ENCODE data around the gene MBOAT7. TPM values are rescaled to one million over a fixed set of nuclear protein-coding genes. Genes with fewer than 3 reads are reported as not detected.
A peak's percentile ranks its signal among the peaks of the same experiment; 100 is the strongest.

MBOAT7 gene
- total RNA-seq, 1 experiment from 2014 or later: 100 TPM

DNA sequence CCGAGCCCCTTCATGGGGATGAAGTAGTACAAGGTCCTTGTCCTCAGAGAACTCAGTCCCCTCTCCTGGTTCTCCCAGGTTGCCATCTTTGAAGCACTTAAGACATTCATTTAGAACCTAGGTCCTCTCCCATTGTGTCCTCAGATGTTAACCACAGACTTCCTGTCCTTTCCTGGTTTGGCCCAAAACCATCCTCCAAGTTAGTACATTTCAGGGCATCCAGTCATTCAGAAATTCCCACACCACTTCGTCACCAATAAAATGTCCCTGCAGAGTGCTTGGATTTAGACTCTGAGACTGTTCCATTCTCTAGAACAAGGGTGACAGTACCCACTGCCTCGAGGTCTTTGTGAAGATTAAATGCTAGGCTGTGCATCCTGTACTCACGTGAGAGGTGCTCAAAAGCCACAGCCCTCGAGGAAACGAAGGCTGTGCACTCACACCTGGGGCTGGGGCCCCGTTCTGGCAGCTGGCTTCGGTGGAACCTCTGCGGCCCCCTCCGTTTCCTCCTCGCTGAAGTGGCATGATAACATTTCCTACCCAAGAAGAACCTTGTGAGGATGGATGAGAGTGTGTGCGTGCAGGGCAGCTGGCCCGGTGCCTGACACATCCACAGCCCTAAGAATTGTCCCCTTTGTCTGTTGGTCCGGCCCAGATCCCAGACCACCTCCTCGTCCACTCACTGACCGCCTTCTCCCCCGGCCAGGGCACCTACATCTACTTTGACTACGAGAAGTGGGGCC, 34.6 kb downstream of the MBOAT7 start:
- H2BK20ac ChIP-seq (ENCODE audit: low read depth, low read length, poor library complexity, severe bottlenecking): no peak overlapping the region
- no peaks in the 10 kb centered on the region for H3K4me1 ChIP-seq (ENCODE audit: insufficient read depth, low read length)
- no peak overlapping the region for H4K91ac ChIP-seq (ENCODE audit: insufficient read length, low read depth, low read length)
- no peak overlapping the region for H2BK5ac ChIP-seq (ENCODE audit: insufficient read length, low read length)
- H2AK5ac ChIP-seq (ENCODE audit: insufficient read length, low read length): no peak overlapping the region
- H3K18ac ChIP-seq (ENCODE audit: insufficient read length, low read depth, low read length): no peak overlapping the region
- no peak overlapping the region for H4K8ac ChIP-seq (replicated peaks; ENCODE audit: insufficient read length, low read depth, low read length)
- no peak overlapping the region for H3K4me2 ChIP-seq (ENCODE audit: insufficient read depth, insufficient read length, low read length)
- no peaks in the 10 kb centered on the region; a peak in 1 of 5 replicates for H3K9me3 Mint-ChIP-seq
- no peak overlapping the region for H2BK15ac ChIP-seq (ENCODE audit: low read depth, low read length)
- peak overlapping the region in 1 of 2 experiments; percentile 7; a peak in 1 of 5 replicates for H3K4me3 Mint-ChIP-seq
- H3K4ac ChIP-seq (ENCODE audit: low read depth, low read length): no peak overlapping the region
- no peak overlapping the region for H2AFZ ChIP-seq (ENCODE audit: low read length)
- H3K27me3 Mint-ChIP-seq (ENCODE audit: low read depth): peaks cover 2% of the 10 kb centered on the region; the same call in 1 of the 2 replicates
- H2BK12ac ChIP-seq (ENCODE audit: insufficient read length, low read depth, low read length): no peak overlapping the region
- no peaks in the 10 kb centered on the region for H4K20me1 ChIP-seq (ENCODE audit: control insufficient read depth, insufficient read depth, insufficient read length)
- no peak overlapping the region for H2BK120ac ChIP-seq (ENCODE audit: low read depth, low read length, poor library complexity, severe bottlenecking)
- H3K36me3 Mint-ChIP-seq (ENCODE audit: insufficient read depth in 1 of 3, low read depth in 3 of 3): peaks cover 41 to 75% (median 74%) of the 10 kb centered on the region in 3 experiments
- H3K23ac ChIP-seq (ENCODE audit: insufficient read length, low read depth, low read length): no peak overlapping the region
- no peaks in the 10 kb centered on the region for H3K9me3 ChIP-seq (ENCODE audit: control insufficient read depth, low read depth, low read length)
- H3K14ac ChIP-seq (ENCODE audit: insufficient read depth, low read length): no peak overlapping the region
- no peak overlapping the region for H3K56ac ChIP-seq (ENCODE audit: insufficient read length, low read depth, low read length)
- no peak overlapping the region for H4K5ac ChIP-seq (ENCODE audit: insufficient read length, low read depth, low read length)
- H3T11ph ChIP-seq (ENCODE audit: low read length): no peak overlapping the region
- H3K27me3 ChIP-seq (ENCODE audit: insufficient read depth, low read length): no peaks in the 10 kb centered on the region
- H3K27ac ChIP-seq (ENCODE audit: insufficient read length, low read depth, low read length): no peak overlapping the region
- no peak for DNase-seq
- no CpG with 5 or more reads among the region's 18 CpGs for WGBS (ENCODE audit: extremely low coverage, insufficient read length, low lambda C conversion rate)
- H3K79me2 ChIP-seq (ENCODE audit: insufficient read depth, low read length): no peaks in the 10 kb centered on the region; the same call in 1 of the 2 replicates
- H3K4me1 Mint-ChIP-seq: peaks cover 4 to 5% of the 10 kb centered on the region in 2 experiments; a peak in 3 of 4 replicates
- H3K27ac Mint-ChIP-seq: peak overlapping the region in 1 of 3 experiments; percentile 73; a peak in 2 of 7 replicates
- TF ChIP-seq, protein P1, sequence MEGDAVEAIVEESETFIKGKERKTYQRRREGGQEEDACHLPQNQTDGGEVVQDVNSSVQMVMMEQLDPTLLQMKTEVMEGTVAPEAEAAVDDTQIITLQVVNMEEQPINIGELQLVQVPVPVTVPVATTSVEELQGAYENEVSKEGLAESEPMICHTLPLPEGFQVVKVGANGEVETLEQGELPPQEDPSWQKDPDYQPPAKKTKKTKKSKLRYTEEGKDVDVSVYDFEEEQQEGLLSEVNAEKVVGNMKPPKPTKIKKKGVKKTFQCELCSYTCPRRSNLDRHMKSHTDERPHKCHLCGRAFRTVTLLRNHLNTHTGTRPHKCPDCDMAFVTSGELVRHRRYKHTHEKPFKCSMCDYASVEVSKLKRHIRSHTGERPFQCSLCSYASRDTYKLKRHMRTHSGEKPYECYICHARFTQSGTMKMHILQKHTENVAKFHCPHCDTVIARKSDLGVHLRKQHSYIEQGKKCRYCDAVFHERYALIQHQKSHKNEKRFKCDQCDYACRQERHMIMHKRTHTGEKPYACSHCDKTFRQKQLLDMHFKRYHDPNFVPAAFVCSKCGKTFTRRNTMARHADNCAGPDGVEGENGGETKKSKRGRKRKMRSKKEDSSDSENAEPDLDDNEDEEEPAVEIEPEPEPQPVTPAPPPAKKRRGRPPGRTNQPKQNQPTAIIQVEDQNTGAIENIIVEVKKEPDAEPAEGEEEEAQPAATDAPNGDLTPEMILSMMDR (conservative IDR thresholded peaks at IDR 0.05): no peak
- no peaks in the 10 kb centered on the region for H3K79me1 ChIP-seq (ENCODE audit: insufficient read depth, low read depth, low read length, poor library complexity, severe bottlenecking)
- no peak overlapping the region for H3K9ac ChIP-seq (ENCODE audit: extremely low read depth, insufficient read length, low read length)
- peaks cover 3% of the 10 kb centered on the region for H3K23me2 ChIP-seq (ENCODE audit: insufficient read length, low read depth, low read length, poor library complexity, severe bottlenecking)

Measured in H9 (cell line).